K562 (cell line): ENCODE results near the gene FLAD1. TPM values are rescaled to one million over a fixed set of nuclear protein-coding genes. Genes with fewer than 3 reads are reported as not detected.
A peak's percentile ranks its signal among the peaks of the same experiment; 100 is the strongest.

Experiments used
- AFF4 ChIP-seq: sonication (generic); formaldehyde crosslinking; IDR thresholded peaks from 2 replicates; pipeline ENCODE4 v1.8.0; 2023; ENCODE audit warnings: mild to moderate bottlenecking, missing genetic modification reagents
- CTCFL ChIP-seq: IDR thresholded peaks from 2 replicates; pipeline ENCODE4 v1.6.1; 2011; ENCODE audit warnings: borderline replicate concordance, low read depth, mild to moderate bottlenecking, moderate library complexity, low read length; ENCODE audit not compliant: insufficient read depth, poor library complexity, severe bottlenecking
- EP300 ChIP-seq: IDR thresholded peaks from 2 replicates; pipeline ENCODE4 v1.6.1; 2012; ENCODE audit warnings: low read length, improper control_type of control experiment
- ETV1 ChIP-seq: fragments of 450-650 bp; conservative IDR thresholded peaks from 2 replicates; pipeline ENCODE4 v1.6.1; 2016; ENCODE audit warnings: missing genetic modification characterization, control low read depth, low read depth, missing compliant biosample characterization
- GATAD2B ChIP-seq: fragments of 450-650 bp; IDR thresholded peaks from 2 replicates; pipeline ENCODE4 v1.6.1; 2017; ENCODE audit warnings: mild to moderate bottlenecking, borderline replicate concordance
- HMGN3 ChIP-seq: IDR thresholded peaks from 2 replicates; pipeline ENCODE4 v1.6.1; 2011; ENCODE audit warnings: borderline replicate concordance, low read depth, mild to moderate bottlenecking, mixed read lengths, low read length; ENCODE audit not compliant: insufficient read length; ENCODE audit errors: extremely low read depth
- POLR2G ChIP-seq: fragments of 200-400 bp; formaldehyde crosslinking; IDR thresholded peaks from 2 replicates; pipeline ENCODE4 v1.6.1; 2017; ENCODE audit warnings: low read depth, mild to moderate bottlenecking, antibody characterized with exemption, low read length, moderate library complexity
- POU5F1 ChIP-seq: fragments of 150-350 bp; IDR thresholded peaks from 2 replicates; pipeline ENCODE4 v1.6.1; 2014; ENCODE audit warnings: borderline replicate concordance, low read length, low read depth, mild to moderate bottlenecking; ENCODE audit not compliant: partially characterized antibody
- RAD21 ChIP-seq, 2 experiments: fragments of 250-450 bp in 1 of 2; fragments of 450-650 bp in 1 of 2; sonication (Bioruptor Pico) in 1 of 2; formaldehyde crosslinking in 1 of 2; IDR thresholded peaks in 1 of 2; conservative IDR thresholded peaks in 1 of 2; 2 replicates each; pipeline versions ENCODE4 v1.4.0 to v1.8.0; 2020 to 2022; ENCODE audit warnings: mild to moderate bottlenecking in 2 of 2, moderate library complexity in 1 of 2
- RFX1 ChIP-seq: fragments of 450-650 bp; IDR thresholded peaks from 2 replicates; pipeline ENCODE4 v1.6.1; 2016; ENCODE audit warnings: mild to moderate bottlenecking, moderate library complexity
- TOE1 ChIP-seq, 2 experiments: fragments of 450-650 bp in 1 of 2; sonication (generic) in 1 of 2; formaldehyde crosslinking in 1 of 2; IDR thresholded peaks; 2 replicates each; pipeline versions ENCODE4 v1.7.1 to v1.8.0; 2016 to 2022; ENCODE audit warnings: borderline replicate concordance in 2 of 2, mild to moderate bottlenecking in 2 of 2, antibody characterized with exemption in 1 of 2, inconsistent platforms in 1 of 2, low read depth in 1 of 2, missing genetic modification reagents in 1 of 2, moderate library complexity in 1 of 2
- VEZF1 ChIP-seq: fragments of 200-800 bp; sonication (Bioruptor generic); IDR thresholded peaks from 2 replicates; pipeline ENCODE4 v1.6.1; 2017; ENCODE audit warnings: missing genetic modification characterization, missing compliant biosample characterization
- XRCC4 ChIP-seq: IDR thresholded peaks from one replicate; pipeline ENCODE4 v1.6.1; 2011; ENCODE audit not compliant: insufficient read depth, insufficient read length; ENCODE audit errors: extremely low read depth
- ZSCAN32 ChIP-seq: fragments of 450-650 bp; formaldehyde crosslinking; IDR thresholded peaks from 2 replicates; pipeline ENCODE4 v1.4.0; 2020; ENCODE audit warnings: mild to moderate bottlenecking, moderate library complexity
- polyA plus RNA-seq, 8 experiments: library from polyadenylated mRNA; depleted of rRNA in 4 of 8; stranded (reverse) in 5 of 8; unstranded in 3 of 8; fragments of >200 nt; fragmentation: Nextera tagmentation in 2 of 8; fragmentation: Illumina TruSeq in 1 of 8; extraction: Ambion mirVana in 2 of 8; extraction: Trizol in 1 of 8; gene quantifications; 2 replicates each; pipeline versions ENCODE4 v1.2.1 to v1.2.3, GENCODE V29; 2011 to 2014; ENCODE audit warnings: inconsistent platforms in 1 of 8, missing spikeins in 1 of 8
- total RNA-seq, 7 experiments: library from RNA; depleted of rRNA in 6 of 7; stranded (reverse); fragments of >200 nt in 6 of 7; fragmentation: Illumina TruSeq in 2 of 7; extraction: Trizol in 2 of 7; gene quantifications; 2 replicates each; pipeline versions ENCODE4 v1.2.1 to v1.2.3, GENCODE V29; 2011 to 2021; ENCODE audit warnings: low replicate concordance in 1 of 7

FLAD1 gene
- total and polyA plus RNA-seq, 9 of the 15 experiments (the other 6 are each of a cell fraction or from before 2014, with no cell fraction given): 24.9 to 85.8 (median 67.0) TPM

- peak; percentile 52 to 75 for TF ChIP-seq RAD21 (CRISPR knock-in tag; conservative IDR thresholded peaks at IDR 0.05 in 1 of 2, IDR thresholded peaks at IDR 0.05 in 1 of 2)
- no peak for TF ChIP-seq ZSCAN32 (CRISPR knock-in tag)
- TF ChIP-seq RFX1: no peak
- no peak for TF ChIP-seq GATAD2B
- TF ChIP-seq EP300: no peak; the same call in none of the 2 replicates
- TF ChIP-seq POU5F1: no peak
- TF ChIP-seq AFF4: peak; percentile 75; the same call in 1 of the 2 replicates
- peak; percentile 3; the same call in 1 of the 2 replicates for TF ChIP-seq ETV1 (tag)
- peak; percentile 92 for TF ChIP-seq HMGN3
- peak; percentile 96 for TF ChIP-seq POLR2G
- TF ChIP-seq CTCFL: peak; percentile 93
- peak; percentile 98 for TF ChIP-seq TOE1 (IDR thresholded peaks at IDR 0.05; ENCODE audit: borderline replicate concordance)
- TF ChIP-seq TOE1 (CRISPR knock-in tag; IDR thresholded peaks at IDR 0.05; ENCODE audit: borderline replicate concordance, low read depth): peak; percentile 96
- TF ChIP-seq XRCC4: no peak
- TF ChIP-seq VEZF1 (CRISPR knock-in tag): peak; percentile 71
Measured at GRCh38 chr1:154936555-154937084, 46.5 kb upstream of the FLAD1 start, which contains the start of gene PMVK (continued).
